MCF 10A (cell line): ENCODE measurements around the gene CNNM3. TPM values are rescaled to one million over a fixed set of nuclear protein-coding genes. Genes with fewer than 3 reads are reported as not detected.

Experiments used
- BruUV-seq: library from RNA; stranded (reverse); fragments of 400-500 nt; replicated peaks from 2 replicates; lab custom pipeline; 2021; lab: Mats Ljungman, UMichigan
- CTCF ChIA-PET: fragments of 300-600 bp; sonication (Branson Sonifier 250); formaldehyde crosslinking; extraction: SDS; loops from one replicate; lab custom pipeline; 2021; ENCODE audit warnings: antibody characterized with exemption, inconsistent platforms; lab: Yijun Ruan, JAX
- POLR2A ChIA-PET: fragments of 300-600, 350-650 bp; sonication (Branson Sonifier 250); formaldehyde crosslinking; extraction: SDS; loops from one replicate; lab custom pipeline; 2020; ENCODE audit warnings: antibody characterized with exemption, inconsistent platforms; lab: Yijun Ruan, JAX
- DNase-seq: peaks from one replicate; pipeline ENCODE4 v3.0.0-alpha.2; 2018; ENCODE audit not compliant: unreplicated experiment
- H3K27ac Mint-ChIP-seq: one replicate; pipeline ENCODE4 v1.8.0; 2022; ENCODE audit warnings: mild to moderate bottlenecking, low read depth, mixed read lengths; ENCODE audit not compliant: unreplicated experiment
- H3K27me3 Mint-ChIP-seq: one replicate; pipeline ENCODE4 v1.8.0; 2022; ENCODE audit warnings: mixed read lengths; ENCODE audit not compliant: insufficient read depth, unreplicated experiment
- H3K36me3 Mint-ChIP-seq: one replicate; pipeline ENCODE4 v1.8.0; 2022; ENCODE audit warnings: mild to moderate bottlenecking, moderate library complexity, mixed read lengths; ENCODE audit not compliant: insufficient read depth, unreplicated experiment
- H3K4me1 Mint-ChIP-seq: one replicate; pipeline ENCODE4 v1.8.0; 2022; ENCODE audit warnings: mixed read lengths; ENCODE audit not compliant: insufficient read depth, unreplicated experiment
- H3K4me3 Mint-ChIP-seq: one replicate; pipeline ENCODE4 v1.8.0; 2022; ENCODE audit warnings: mild to moderate bottlenecking, moderate library complexity, mixed read lengths; ENCODE audit not compliant: unreplicated experiment
- H3K9me3 Mint-ChIP-seq: one replicate; pipeline ENCODE4 v1.8.0; 2022; ENCODE audit warnings: mixed read lengths; ENCODE audit not compliant: unreplicated experiment
- CTCF ChIP-seq: fragments of 200-600 bp; IDR thresholded peaks from one replicate; pipeline ENCODE4 v1.8.0; 2022; ENCODE audit warnings: antibody characterized with exemption, mild to moderate bottlenecking; ENCODE audit not compliant: unreplicated experiment
- intact Hi-C: fragments of 100-400 bp; cut with micrococcal nuclease; formaldehyde crosslinking; loops from 2 replicates; pipeline ENCODE4 v1.14.1; 2022
- total RNA-seq: library from RNA; stranded (reverse); gene quantifications from 2 replicates; pipeline ENCODE4 v1.2.3, GENCODE V29; 2022

The CNNM3 gene
- total RNA-seq, 1 experiment from 2014 or later, result 9.1 TPM

GRCh38 chr2:96810783-96811192, 5.3 kb upstream of the CNNM3 start:
- no peak overlapping the region for H3K4me3 Mint-ChIP-seq
- no peak overlapping the region for H3K27ac Mint-ChIP-seq
- no TSS peak for BruUV-seq
- no peak for TF ChIP-seq CTCF
- ChIA-PET POLR2A (no interaction called here), CTCF (interaction anchor here (3.1 kb wide), 1 partner anchor 10 kb away, joined by 16 read pairs; no protein-coding TSS in a partner anchor)
- H3K9me3 Mint-ChIP-seq, result no peaks in the 10 kb centered on the region
- no peaks in the 10 kb centered on the region for H3K27me3 Mint-ChIP-seq
- peaks cover 5% of the 10 kb centered on the region for H3K36me3 Mint-ChIP-seq
- DNase-seq, result no peak
- H3K4me1 Mint-ChIP-seq, result no peaks in the 10 kb centered on the region
- intact Hi-C loops, result no loop called here

GRCh38 chr2:96811917-96812316, 4.2 kb upstream of the CNNM3 start:
- ChIA-PET POLR2A (no interaction called here), CTCF (interaction anchor here (0.6 to 1.5 kb wide), 2 partner anchors 51 to 209 kb away, joined by 3 to 4 read pairs; partner anchors contain the start of gene CNNM4)
- Mint-ChIP-seq H3K27me3 (no peaks in the 10 kb centered on the region), H3K9me3 (no peaks in the 10 kb centered on the region), H3K27ac (no peak overlapping the region), H3K4me1 (no peaks in the 10 kb centered on the region), H3K36me3 (peaks cover 5% of the 10 kb centered on the region), H3K4me3 (no peak overlapping the region)
- TF ChIP-seq CTCF, result no peak
- no TSS peak for BruUV-seq
- intact Hi-C loops, result no loop called here
- DNase-seq, result no peak

GRCh38 chr2:96813656-96814055, 2.4 kb upstream of the CNNM3 start:
- Mint-ChIP-seq H3K27ac (no peak overlapping the region), H3K4me3 (no peak overlapping the region), H3K36me3 (peaks cover 11% of the 10 kb centered on the region), H3K4me1 (peaks cover 5% of the 10 kb centered on the region), H3K9me3 (no peaks in the 10 kb centered on the region), H3K27me3 (no peaks in the 10 kb centered on the region)
- ChIA-PET CTCF (interaction anchor here (0.6 to 1.0 kb wide), 6 partner anchors 12 to 87 kb away, joined by 3 to 6 read pairs (median 3); no protein-coding TSS in a partner anchor), POLR2A (interaction anchor here (1.2 to 2.0 kb wide), 3 partner anchors 10 to 176 kb away, joined by 3 to 5 read pairs (median 5); partner anchors contain the start of gene KANSL3)
- no peak for DNase-seq
- no TSS peak for BruUV-seq
- no peak for TF ChIP-seq CTCF
- intact Hi-C loops, result no loop called here

GRCh38 chr2:96815326-96816126, 542 bp upstream of the CNNM3 start:
- Mint-ChIP-seq H3K27me3 (no peaks in the 10 kb centered on the region), H3K9me3 (no peaks in the 10 kb centered on the region), H3K4me1 (peaks cover 18% of the 10 kb centered on the region), H3K4me3 (peak overlapping the region; percentile 77), H3K27ac (peak overlapping the region; percentile 18), H3K36me3 (peaks cover 20% of the 10 kb centered on the region)
- CTCF ChIA-PET, result interaction anchor here (1.0 to 1.2 kb wide), 2 partner anchors 11 to 53 kb away, joined by 4 to 6 read pairs; no protein-coding TSS in a partner anchor
- TF ChIP-seq CTCF, result no peak
- BruUV-seq, result TSS peak; percentile 57
- DNase-seq, result peak; percentile 26
- POLR2A ChIA-PET, result interaction anchor here (0.7 to 3.1 kb wide), 22 partner anchors 9 to 485 kb away, joined by 3 to 16 read pairs (median 4); partner anchors contain the start of genes ANKRD36, ANKRD39, KANSL3 and NCAPH
- intact Hi-C loops, result loop anchor here (1.0 to 2.0 kb wide), 2 partner anchors 145 to 213 kb away; no protein-coding TSS in a partner anchor
